Mesenchymal stem cell (in vitro differentiated cells and primary cell): ENCODE data around the gene FBLN7.

Source experiments
- DNase-seq: peaks from one replicate; pipeline ENCODE4 v3.0.0-alpha.2; 2013
- H2AFZ ChIP-seq: one replicate; pipeline ENCODE4 v1.6.1; 2013; ENCODE audit warnings: low read depth, mild to moderate bottlenecking, control low read depth, inconsistent platforms, low read length, moderate library complexity
- H2AK5ac ChIP-seq: 2 replicates; pipeline ENCODE4 v1.6.1; 2013; ENCODE audit warnings: low read length, moderate library complexity, mild to moderate bottlenecking, inconsistent platforms; ENCODE audit not compliant: severe bottlenecking
- H2BK120ac ChIP-seq: one replicate; pipeline ENCODE4 v1.6.1; 2013; ENCODE audit warnings: low read depth, mild to moderate bottlenecking, inconsistent platforms, low read length, moderate library complexity
- H2BK12ac ChIP-seq, 2 experiments: one replicate each; pipeline ENCODE4 v1.6.1; 2013; ENCODE audit warnings: inconsistent platforms in 2 of 2, low read length in 2 of 2, mild to moderate bottlenecking in 2 of 2, moderate library complexity in 2 of 2, control low read depth in 1 of 2
- H2BK15ac ChIP-seq: one replicate; pipeline ENCODE4 v1.6.1; 2013; ENCODE audit warnings: mild to moderate bottlenecking, low read depth, inconsistent platforms; ENCODE audit not compliant: poor library complexity, severe bottlenecking
- H2BK5ac ChIP-seq: 2 replicates; pipeline ENCODE4 v1.6.1; 2013; ENCODE audit warnings: low read depth, mild to moderate bottlenecking, low read length, control low read depth, inconsistent platforms; ENCODE audit not compliant: poor library complexity, severe bottlenecking
- H3K14ac ChIP-seq, 2 experiments: one replicate each; pipeline ENCODE4 v1.6.1; 2013; ENCODE audit warnings: inconsistent platforms in 2 of 2, low read length in 2 of 2, control low read depth in 1 of 2, mild to moderate bottlenecking in 1 of 2, moderate library complexity in 1 of 2
- H3K18ac ChIP-seq, 2 experiments: one replicate each; pipeline ENCODE4 v1.6.1; 2013; ENCODE audit warnings: inconsistent platforms in 2 of 2, low read length in 2 of 2, control low read depth in 1 of 2, low read depth in 1 of 2, mild to moderate bottlenecking in 1 of 2
- H3K23ac ChIP-seq, 2 experiments: one replicate each; pipeline ENCODE4 v1.6.1; 2013; ENCODE audit warnings: inconsistent platforms in 2 of 2, low read length in 2 of 2, mild to moderate bottlenecking in 2 of 2, moderate library complexity in 2 of 2, control low read depth in 1 of 2
- H3K27ac ChIP-seq: 2 replicates; pipeline ENCODE4 v1.5.1; 2013; ENCODE audit warnings: mild to moderate bottlenecking, moderate library complexity, low read length, control low read depth, inconsistent platforms; ENCODE audit not compliant: poor library complexity, severe bottlenecking
- H3K27me3 ChIP-seq, 2 experiments: 2 replicates each; pipeline versions ENCODE4 v1.6.1 to v1.7.0; 2013; ENCODE audit warnings: low read length in 2 of 2, mild to moderate bottlenecking in 2 of 2, moderate library complexity in 2 of 2, control low read depth in 1 of 2, inconsistent platforms in 1 of 2; ENCODE audit not compliant: control insufficient read depth in 1 of 2, insufficient read depth in 1 of 2
- H3K36me3 ChIP-seq, 2 experiments: 2 replicates each; pipeline versions ENCODE4 v1.6.1 to v1.7.0; 2013; ENCODE audit warnings: low read length in 2 of 2, control low read depth in 1 of 2, inconsistent platforms in 1 of 2, low read depth in 1 of 2, mild to moderate bottlenecking in 1 of 2; ENCODE audit not compliant: insufficient read depth in 2 of 2, control insufficient read depth in 1 of 2
- H3K4ac ChIP-seq, 2 experiments: one replicate each; pipeline ENCODE4 v1.6.1; 2013; ENCODE audit warnings: inconsistent platforms in 2 of 2, low read length in 2 of 2, mild to moderate bottlenecking in 2 of 2, moderate library complexity in 2 of 2, control low read depth in 1 of 2, low read depth in 1 of 2
- H3K4me1 ChIP-seq: 2 replicates; pipeline ENCODE4 v1.6.1; 2013; ENCODE audit warnings: low read depth, low read length, control low read depth; ENCODE audit not compliant: control insufficient read depth, insufficient read depth
- H3K4me2 ChIP-seq: 2 replicates; pipeline ENCODE4 v1.6.1; 2013; ENCODE audit warnings: low read length, mild to moderate bottlenecking, inconsistent platforms; ENCODE audit not compliant: poor library complexity, severe bottlenecking
- H3K4me3 ChIP-seq, 2 experiments: 2 replicates each; pipeline versions ENCODE4 v1.5.1 to v1.7.0; 2013; ENCODE audit warnings: low read length in 2 of 2, mild to moderate bottlenecking in 2 of 2, control low read depth in 1 of 2, low read depth in 1 of 2; ENCODE audit not compliant: insufficient read depth in 1 of 2
- H3K79me1 ChIP-seq: replicated peaks from 2 replicates; pipeline ENCODE4 v1.6.1; 2013; ENCODE audit warnings: mild to moderate bottlenecking, control low read depth, low read length, inconsistent platforms; ENCODE audit not compliant: poor library complexity, severe bottlenecking
- H3K9ac ChIP-seq: 2 replicates; pipeline ENCODE4 v1.7.0; 2013; ENCODE audit warnings: mild to moderate bottlenecking, low read length, moderate library complexity
- H3K9me3 ChIP-seq: 2 replicates; pipeline ENCODE4 v1.7.0; 2013; ENCODE audit warnings: mild to moderate bottlenecking, low read length; ENCODE audit not compliant: control insufficient read depth
- H4K8ac ChIP-seq: one replicate; pipeline ENCODE4 v1.6.1; 2013; ENCODE audit warnings: inconsistent platforms, mild to moderate bottlenecking, low read length, moderate library complexity
- H4K91ac ChIP-seq: one replicate; pipeline ENCODE4 v1.6.1; 2013; ENCODE audit warnings: mild to moderate bottlenecking, low read length, inconsistent platforms
- WGBS: methylation state at CpG from one replicate; pipeline ENCODE4 v1.1.7; 2013; ENCODE audit warnings: mixed read lengths; 5-methylcytosine and 5-hydroxymethylcytosine counted together

Gene FBLN7

DNA sequence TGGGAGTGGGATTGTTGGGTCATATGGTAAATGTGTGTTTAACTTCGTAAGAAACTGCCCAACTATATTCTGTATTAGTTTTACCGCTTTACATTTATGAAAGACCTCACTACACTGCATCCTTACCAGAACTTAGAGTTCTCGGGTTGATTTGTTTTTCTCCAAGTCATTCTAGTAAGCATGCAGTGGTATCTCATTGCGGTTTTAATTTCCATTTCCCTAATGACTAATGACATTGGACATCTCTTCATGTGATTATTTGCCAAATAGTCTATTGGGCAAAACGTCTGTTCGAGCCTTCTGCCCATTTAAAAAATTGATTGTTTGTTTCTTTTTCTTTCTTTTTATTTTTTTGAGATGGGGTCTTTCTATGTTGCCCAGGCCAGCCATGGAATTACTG lies 6.8 kb downstream of the FBLN7 start:
- Histone ChIP-seq H2BK12ac (no peak overlapping the region), H3K4ac (no peak overlapping the region), H4K91ac (no peak overlapping the region), H3K4me2 (no peak overlapping the region), H2AK5ac (no peak overlapping the region), H3K79me1 (no peaks in the 10 kb centered on the region), H3K14ac (no peak overlapping the region), H2BK5ac (no peak overlapping the region), H3K4me1 (peaks cover 10% of the 10 kb centered on the region), H3K9me3 (no peaks in the 10 kb centered on the region), H3K27ac (no peak overlapping the region), H4K8ac (no peak overlapping the region), H3K27me3 (peaks cover 0 to 6% of the 10 kb centered on the region in 2 experiments), H2AFZ (no peak overlapping the region), H3K4me3 (no peak overlapping the region), H2BK15ac (no peak overlapping the region), H3K18ac (no peak overlapping the region), H3K9ac (no peak overlapping the region), H3K23ac (no peak overlapping the region), H2BK120ac (no peak overlapping the region), H3K36me3 (no peaks in the 10 kb centered on the region)
- DNase-seq: no peak
- WGBS: 100% methylated on average over 6 of the region's 6 CpGs

DNA sequence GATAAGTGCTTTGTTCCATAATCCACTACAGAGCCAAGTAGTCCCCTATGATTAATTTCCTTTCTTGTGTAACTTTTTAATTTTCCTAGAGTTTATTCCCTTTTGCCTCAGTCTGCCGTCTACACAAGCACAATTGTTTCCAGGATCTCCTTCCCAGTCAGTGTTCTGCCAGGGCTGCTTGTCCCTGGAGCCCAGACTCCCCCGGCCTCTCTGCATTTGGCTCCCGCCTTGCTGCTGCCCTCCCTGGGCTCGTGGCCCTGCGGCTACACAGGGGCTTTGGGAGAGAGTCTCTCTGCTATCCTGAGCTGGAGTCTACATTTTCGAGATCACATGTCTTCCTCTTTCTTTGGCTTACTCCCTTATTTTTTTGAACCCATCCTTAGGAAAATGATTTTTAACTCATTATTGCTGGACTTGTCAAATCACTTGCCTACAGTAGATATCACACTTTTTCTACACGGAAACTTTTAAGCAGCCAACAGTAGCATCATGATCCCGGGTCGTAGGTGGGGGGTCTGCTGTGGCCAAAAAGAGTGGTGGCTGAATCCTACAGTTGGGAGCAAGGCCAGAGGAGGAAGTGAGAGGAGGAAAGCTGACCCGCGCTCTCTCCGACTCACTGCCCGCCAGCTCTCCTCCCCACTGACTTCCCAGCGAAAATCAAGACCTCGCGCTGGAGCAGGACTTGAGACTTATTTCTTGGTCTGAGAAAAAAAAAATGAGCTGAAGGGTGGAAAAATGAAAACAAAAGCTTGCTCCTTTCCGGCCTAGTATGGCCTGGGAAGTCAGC lies 9.4 kb downstream of the FBLN7 start:
- Histone ChIP-seq H2BK12ac (no peak overlapping the region), H3K36me3 (no peaks in the 10 kb centered on the region), H4K91ac (no peak overlapping the region), H4K8ac (no peak overlapping the region), H2AK5ac (peak overlapping the region; percentile 31), H2AFZ (no peak overlapping the region), H3K4ac (no peak overlapping the region), H3K27ac (no peak overlapping the region), H2BK5ac (no peak overlapping the region), H3K27me3 (no peaks in the 10 kb centered on the region), H3K79me1 (no peaks in the 10 kb centered on the region), H3K4me2 (no peak overlapping the region), H3K9me3 (no peaks in the 10 kb centered on the region), H3K9ac (peak overlapping the region; percentile 83), H2BK15ac (no peak overlapping the region), H3K23ac (no peak overlapping the region), H3K4me3 (peak overlapping the region in 1 of 2 experiments; percentile 48), H3K14ac (no peak overlapping the region), H3K4me1 (peaks cover 13% of the 10 kb centered on the region), H2BK120ac (no peak overlapping the region), H3K18ac (no peak overlapping the region)
- DNase-seq: no peak
- 88% methylated on average over 12 of the region's 17 CpGs for WGBS

DNA sequence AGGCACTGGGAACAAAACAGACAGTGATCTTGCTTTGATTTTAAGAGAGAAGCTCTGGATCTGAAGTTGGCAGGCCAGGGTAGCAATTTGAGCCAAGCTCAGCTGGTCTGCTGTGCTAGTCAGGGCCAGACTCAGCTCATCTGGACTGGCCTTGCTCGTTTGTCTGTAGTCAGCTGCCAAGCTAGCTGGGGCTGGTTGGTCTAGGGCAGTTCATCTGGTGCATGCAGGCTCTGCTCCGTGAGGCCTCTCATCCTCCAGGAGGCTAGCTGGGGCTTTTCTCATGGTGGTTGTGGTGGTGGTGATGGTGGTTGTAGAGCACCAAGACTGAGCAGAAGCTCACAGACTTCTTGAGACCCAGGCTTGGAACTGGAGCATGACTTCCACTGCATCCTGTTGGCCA lies 10.3 kb downstream of the FBLN7 start:
- H2BK5ac ChIP-seq: no peak overlapping the region

DNA sequence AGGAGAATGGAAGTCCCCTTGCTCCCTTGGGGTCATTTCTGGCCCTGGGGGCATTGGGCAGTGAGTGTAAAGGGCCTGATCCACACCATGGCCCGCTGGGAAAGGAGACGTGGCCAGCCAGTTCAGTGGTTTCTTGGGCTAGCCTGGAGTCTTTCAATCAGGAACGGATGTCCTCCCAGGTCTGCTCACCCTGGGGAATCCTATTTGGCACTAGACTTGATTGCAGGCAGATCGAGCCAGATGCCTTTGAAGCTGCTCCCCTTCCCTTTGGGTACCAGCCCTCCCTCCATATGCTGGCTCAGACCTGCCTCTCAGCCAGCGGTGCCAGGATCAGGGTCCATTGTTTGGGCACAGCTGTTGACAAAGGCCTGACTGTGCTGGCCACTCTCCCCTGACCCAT lies 11.0 kb downstream of the FBLN7 start:
- no peaks in the 10 kb centered on the region for H3K9me3 ChIP-seq
- H3K23ac ChIP-seq: no peak overlapping the region
- H3K9ac ChIP-seq: peak overlapping the region; percentile 75
- H2BK5ac ChIP-seq: no peak overlapping the region
- H3K14ac ChIP-seq: no peak overlapping the region
- 99% methylated on average over 5 of the region's 5 CpGs for WGBS
- H3K4me3 ChIP-seq: no peak overlapping the region
- no peak for DNase-seq
- no peak overlapping the region for H2AFZ ChIP-seq
- H4K8ac ChIP-seq: no peak overlapping the region
- peaks cover 13% of the 10 kb centered on the region for H3K4me1 ChIP-seq
- no peak overlapping the region for H2BK15ac ChIP-seq
- H3K4ac ChIP-seq: peak overlapping the region in 1 of 2 experiments; percentile 37
- H3K18ac ChIP-seq: peak overlapping the region in 1 of 2 experiments; percentile 48
- no peak overlapping the region for H3K4me2 ChIP-seq
- no peaks in the 10 kb centered on the region for H3K79me1 ChIP-seq
- peak overlapping the region; percentile 35 for H4K91ac ChIP-seq
- no peak overlapping the region for H2BK120ac ChIP-seq
- H2BK12ac ChIP-seq: peak overlapping the region in 1 of 2 experiments; percentile 33
- H3K36me3 ChIP-seq: no peaks in the 10 kb centered on the region
- H3K27ac ChIP-seq: no peak overlapping the region
- H3K27me3 ChIP-seq: no peaks in the 10 kb centered on the region
- H2AK5ac ChIP-seq: peak overlapping the region; percentile 76

More for the DNA sequence above, 10.3 kb downstream of the FBLN7 start:
- no peaks in the 10 kb centered on the region for H3K36me3 ChIP-seq
- H2BK12ac ChIP-seq: no peak overlapping the region
- WGBS: 90% methylated on average over 2 of the region's 2 CpGs
- H3K4me1 ChIP-seq: peaks cover 13% of the 10 kb centered on the region
- no peaks in the 10 kb centered on the region for H3K9me3 ChIP-seq
- no peaks in the 10 kb centered on the region for H3K27me3 ChIP-seq
- no peak overlapping the region for H2BK15ac ChIP-seq
- H3K14ac ChIP-seq: no peak overlapping the region
- H4K8ac ChIP-seq: no peak overlapping the region
- H3K4me3 ChIP-seq: no peak overlapping the region
- H3K79me1 ChIP-seq: no peaks in the 10 kb centered on the region
- H2AFZ ChIP-seq: no peak overlapping the region
- peak overlapping the region; percentile 83 for H3K9ac ChIP-seq
- DNase-seq: no peak
- no peak overlapping the region for H3K4ac ChIP-seq
- no peak overlapping the region for H2AK5ac ChIP-seq
- no peak overlapping the region for H3K4me2 ChIP-seq
- H3K18ac ChIP-seq: peak overlapping the region in 1 of 2 experiments; percentile 0
- peak overlapping the region; percentile 2 for H4K91ac ChIP-seq
- H3K23ac ChIP-seq: no peak overlapping the region
- no peak overlapping the region for H3K27ac ChIP-seq
- H2BK120ac ChIP-seq: no peak overlapping the region
